Kidney (tissue), 14 donors: ENCODE results near the gene ZNF827. TPM values are rescaled to one million over a fixed set of nuclear protein-coding genes. Genes with fewer than 3 reads are reported as not detected.

Experiments
- DNase-seq, 5 donors: peaks; one replicate each; pipeline ENCODE4 v3.0.0-alpha.2; 2013 to 2020
- FAIRE-seq: peaks from 2 replicates; lab custom pipeline; 2012; peaks lifted over from hg19 to GRCh38; lab: Jason Lieb, UNC
- H3K27ac ChIP-seq, 2 donors: one replicate each; pipeline ENCODE4 v1.7.0; 2013; ENCODE audit warnings: low read depth in 2 of 2, low read length in 2 of 2, inconsistent platforms in 1 of 2
- H3K27me3 ChIP-seq: one replicate; pipeline ENCODE4 v1.7.1; 2013; ENCODE audit warnings: low read length, inconsistent platforms; ENCODE audit not compliant: control insufficient read depth, insufficient read depth
- H3K36me3 ChIP-seq, 3 donors: one replicate each; pipeline versions ENCODE4 v1.7.0 to v1.7.1; 2013; ENCODE audit warnings: low read length in 3 of 3, control low read depth in 1 of 3, inconsistent platforms in 1 of 3; ENCODE audit not compliant: insufficient read depth in 3 of 3, control insufficient read depth in 2 of 3
- H3K4me1 ChIP-seq, 3 donors: one replicate each; pipeline versions ENCODE4 v1.7.0 to v1.7.1; 2013; ENCODE audit warnings: low read length in 3 of 3, inconsistent platforms in 1 of 3, low read depth in 1 of 3; ENCODE audit not compliant: control insufficient read depth in 2 of 3, insufficient read depth in 2 of 3
- H3K4me3 ChIP-seq, 3 donors: one replicate each; pipeline versions ENCODE4 v1.7.0 to v1.8.1; 2013; ENCODE audit warnings: low read length in 3 of 3, control low read depth in 1 of 3, inconsistent platforms in 1 of 3
- H3K9ac ChIP-seq, 3 donors: one replicate each; pipeline versions ENCODE4 v1.7.0 to v1.7.1; 2013; ENCODE audit warnings: low read length in 3 of 3, control low read depth in 1 of 3, inconsistent platforms in 1 of 3
- H3K9me3 ChIP-seq, 3 donors: one replicate each; pipeline versions ENCODE4 v1.7.0 to v1.7.1; 2013; ENCODE audit warnings: low read length in 3 of 3, control low read depth in 1 of 3, inconsistent platforms in 1 of 3; ENCODE audit not compliant: control insufficient read depth in 2 of 3, insufficient read depth in 1 of 3
- intact Hi-C: fragments of 100-400 bp; cut with DNase I; formaldehyde crosslinking; loops from one replicate; pipeline ENCODE4 v1.11.1; 2022
- polyA plus RNA-seq: library from polyadenylated mRNA; stranded (reverse); fragments of 350-450 nt; fragmentation: Illumina TruSeq; extraction: RNeasy Lipid Tissue Mini Kit (QIAGEN cat#74804); gene quantifications from one replicate; pipeline ENCODE4 v1.2.3, GENCODE V29; 2014; ENCODE audit warnings: low read depth, low replicate concordance; ENCODE audit not compliant: insufficient read depth
- total RNA-seq: library from RNA; stranded (reverse); fragmentation: NEBNext Ultra II Directional; extraction: Animal tissue kit (Norgen Biotek cat#: 25700); gene quantifications from one replicate; pipeline ENCODE4 v1.2.1, GENCODE V29; 2021
- TF ChIP-seq, protein P1 (sequence below): IDR thresholded peaks from 3 replicates; pipeline ENCODE4 v1.5.1; 2012; ENCODE audit warnings: mild to moderate bottlenecking, moderate library complexity, borderline replicate concordance; ENCODE audit not compliant: insufficient read depth; ENCODE audit errors: extremely low read depth
- donor health status: control.
- donor health status: control.
- donor health status: control.
- donor health status: control.
- donor health status: control.
- donor health status: DM: yes; HTN: yes; CAD: no.
- donor health status: Normal renal cell carcinoma (clear cell type).

The ZNF827 gene
- total and polyA plus RNA-seq, 2 donors from 2014 or later = 3.5 to 22.6 TPM

- H3K27ac ChIP-seq = no peak overlapping the region
- intact Hi-C loops = no loop called here
- no peak for DNase-seq
- no peaks in the 10 kb centered on the region for H3K27me3 ChIP-seq
- peaks cover 0 to 3% (median 0%) of the 10 kb centered on the region in 3 donors for H3K36me3 ChIP-seq
- H3K4me1 ChIP-seq = peaks cover 0 to 6% (median 0%) of the 10 kb centered on the region in 3 donors
- TF ChIP-seq, protein P1, sequence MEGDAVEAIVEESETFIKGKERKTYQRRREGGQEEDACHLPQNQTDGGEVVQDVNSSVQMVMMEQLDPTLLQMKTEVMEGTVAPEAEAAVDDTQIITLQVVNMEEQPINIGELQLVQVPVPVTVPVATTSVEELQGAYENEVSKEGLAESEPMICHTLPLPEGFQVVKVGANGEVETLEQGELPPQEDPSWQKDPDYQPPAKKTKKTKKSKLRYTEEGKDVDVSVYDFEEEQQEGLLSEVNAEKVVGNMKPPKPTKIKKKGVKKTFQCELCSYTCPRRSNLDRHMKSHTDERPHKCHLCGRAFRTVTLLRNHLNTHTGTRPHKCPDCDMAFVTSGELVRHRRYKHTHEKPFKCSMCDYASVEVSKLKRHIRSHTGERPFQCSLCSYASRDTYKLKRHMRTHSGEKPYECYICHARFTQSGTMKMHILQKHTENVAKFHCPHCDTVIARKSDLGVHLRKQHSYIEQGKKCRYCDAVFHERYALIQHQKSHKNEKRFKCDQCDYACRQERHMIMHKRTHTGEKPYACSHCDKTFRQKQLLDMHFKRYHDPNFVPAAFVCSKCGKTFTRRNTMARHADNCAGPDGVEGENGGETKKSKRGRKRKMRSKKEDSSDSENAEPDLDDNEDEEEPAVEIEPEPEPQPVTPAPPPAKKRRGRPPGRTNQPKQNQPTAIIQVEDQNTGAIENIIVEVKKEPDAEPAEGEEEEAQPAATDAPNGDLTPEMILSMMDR = no peak
- H3K4me3 ChIP-seq = no peak overlapping the region
- H3K9me3 ChIP-seq = no peaks in the 10 kb centered on the region
- FAIRE-seq = no peak
- H3K9ac ChIP-seq = no peak overlapping the region
Measured at GRCh38 chr4:145822581-145822980, 116.0 kb downstream of the ZNF827 start.

- no peak overlapping the region for H3K27ac ChIP-seq
- intact Hi-C loops = no loop called here
- H3K36me3 ChIP-seq = peaks cover 0 to 3% (median 0%) of the 10 kb centered on the region in 3 donors
- no peak for FAIRE-seq
- H3K27me3 ChIP-seq = no peaks in the 10 kb centered on the region
- TF ChIP-seq, protein P1 = no peak
- no peak overlapping the region for H3K4me3 ChIP-seq
- H3K9me3 ChIP-seq = no peaks in the 10 kb centered on the region
- DNase-seq = peak in 1 of 5 donors; percentile 17
- H3K4me1 ChIP-seq = peaks cover 0 to 6% (median 0%) of the 10 kb centered on the region in 3 donors
- H3K9ac ChIP-seq = no peak overlapping the region
Measured at GRCh38 chr4:145822181-145822580, 116.4 kb downstream of the ZNF827 start.

- no peak overlapping the region for H3K9ac ChIP-seq
- H3K4me1 ChIP-seq = peaks cover 0 to 6% (median 0%) of the 10 kb centered on the region in 3 donors
- TF ChIP-seq, protein P1 = no peak
- FAIRE-seq = no peak
- H3K36me3 ChIP-seq = peaks cover 0 to 3% (median 0%) of the 10 kb centered on the region in 3 donors
- no peak overlapping the region for H3K27ac ChIP-seq
- H3K27me3 ChIP-seq = no peaks in the 10 kb centered on the region
- intact Hi-C loops = no loop called here
- peak in 2 of 5 donors; percentile 55 to 62 for DNase-seq
- no peaks in the 10 kb centered on the region for H3K9me3 ChIP-seq
- H3K4me3 ChIP-seq = no peak overlapping the region
Measured at GRCh38 chr4:145821766-145822165, 116.9 kb downstream of the ZNF827 start.

GRCh38 chr4:145820407-145820806 is 118.2 kb downstream of the ZNF827 start:
- TF ChIP-seq, protein P1 = no peak
- no peak for FAIRE-seq
- no peak overlapping the region for H3K4me3 ChIP-seq
- no peaks in the 10 kb centered on the region for H3K27me3 ChIP-seq
- no peaks in the 10 kb centered on the region for H3K9me3 ChIP-seq
- DNase-seq = no peak
- intact Hi-C loops = no loop called here
- no peak overlapping the region for H3K27ac ChIP-seq
- peaks cover 0 to 2% (median 0%) of the 10 kb centered on the region in 3 donors for H3K36me3 ChIP-seq
- peaks cover 0 to 6% (median 0%) of the 10 kb centered on the region in 3 donors for H3K4me1 ChIP-seq
- H3K9ac ChIP-seq = no peak overlapping the region
